ACC112 (cell line): ENCODE data around the gene KLHL2.
"Not testable (repeated sequence)": the region's sequence is repeated elsewhere in the genome, so short reads cannot be mapped to it uniquely, and the experiment has no call there.

Experiments used
- H2AFZ ChIP-seq: fragments of 200-600 bp; sonication (generic); one replicate; pipeline ENCODE4 v1.6.0; 2017; ENCODE audit warnings: antibody characterized with exemption, low read length; ENCODE audit not compliant: unreplicated experiment
- H3K27ac ChIP-seq: fragments of 200-600 bp; sonication (generic); 2 replicates; pipeline ENCODE4 v1.5.1; 2014; ENCODE audit warnings: low read depth, mild to moderate bottlenecking, antibody characterized with exemption, low read length, moderate library complexity
- H3K27me3 ChIP-seq: fragments of 200-600 bp; sonication (generic); 2 replicates; pipeline ENCODE4 v1.6.1; 2014; ENCODE audit warnings: mild to moderate bottlenecking, antibody characterized with exemption, low read length, moderate library complexity, mixed read lengths; ENCODE audit not compliant: insufficient read depth
- H3K36me3 ChIP-seq: fragments of 200-600 bp; sonication (generic); 2 replicates; pipeline ENCODE4 v1.6.1; 2016; ENCODE audit warnings: mild to moderate bottlenecking, antibody characterized with exemption, low read length, moderate library complexity, mixed read lengths; ENCODE audit not compliant: insufficient read depth
- H3K4me1 ChIP-seq: fragments of 200-600 bp; sonication (generic); one replicate; pipeline ENCODE4 v1.6.1; 2016; ENCODE audit warnings: low read length, mixed read lengths; ENCODE audit not compliant: insufficient read depth, unreplicated experiment, control insufficient read depth
- H3K4me3 ChIP-seq: fragments of 200-600 bp; sonication (generic); 2 replicates; pipeline ENCODE4 v1.5.1; 2014; ENCODE audit warnings: mild to moderate bottlenecking, low read depth, low read length
- H3K79me2 ChIP-seq: fragments of 200-600 bp; sonication (generic); one replicate; pipeline ENCODE4 v1.6.0; 2016; ENCODE audit warnings: low read length; ENCODE audit not compliant: control insufficient read depth, unreplicated experiment, insufficient read depth

Gene KLHL2

GRCh38 chr4:165236852-165237251 lies 29.5 kb downstream of the KLHL2 start:
- H3K36me3 ChIP-seq, H3K27me3 ChIP-seq, H3K27ac ChIP-seq, H2AFZ ChIP-seq, H3K4me3 ChIP-seq, H3K4me1 ChIP-seq, H3K79me2 ChIP-seq: not testable (repeated sequence)

- not testable (repeated sequence) for H3K27me3 ChIP-seq, H3K4me3 ChIP-seq, H3K79me2 ChIP-seq, H3K27ac ChIP-seq, H3K36me3 ChIP-seq, H2AFZ ChIP-seq, H3K4me1 ChIP-seq
Observed at GRCh38 chr4:165238041-165238640, 30.8 kb downstream of the KLHL2 start.

GRCh38 chr4:165240761-165241160 lies 33.4 kb downstream of the KLHL2 start:
- not testable (repeated sequence) for H3K27ac ChIP-seq, H2AFZ ChIP-seq, H3K27me3 ChIP-seq, H3K4me1 ChIP-seq, H3K4me3 ChIP-seq, H3K36me3 ChIP-seq, H3K79me2 ChIP-seq

- not testable (repeated sequence) for H3K4me3 ChIP-seq, H3K36me3 ChIP-seq, H3K27me3 ChIP-seq, H3K79me2 ChIP-seq, H3K4me1 ChIP-seq, H3K27ac ChIP-seq, H2AFZ ChIP-seq
Observed at GRCh38 chr4:165244148-165244547, 36.8 kb downstream of the KLHL2 start.

GRCh38 chr4:165244587-165245186 lies 37.3 kb downstream of the KLHL2 start:
- H3K27ac ChIP-seq, H3K27me3 ChIP-seq, H3K36me3 ChIP-seq, H3K79me2 ChIP-seq, H3K4me1 ChIP-seq, H2AFZ ChIP-seq, H3K4me3 ChIP-seq: not testable (repeated sequence)

- Histone ChIP-seq H3K27me3 (no peaks in the 10 kb centered on the region), H2AFZ (no peak overlapping the region), H3K4me3 (no peak overlapping the region), H3K4me1 (no peaks in the 10 kb centered on the region), H3K36me3 (no peaks in the 10 kb centered on the region), H3K79me2 (no peaks in the 10 kb centered on the region), H3K27ac (no peak overlapping the region)
Observed at GRCh38 chr4:165248102-165248501, 40.7 kb downstream of the KLHL2 start.

GRCh38 chr4:165248904-165249303 lies 41.5 kb downstream of the KLHL2 start:
- not testable (repeated sequence) for H3K27me3 ChIP-seq, H3K27ac ChIP-seq, H2AFZ ChIP-seq, H3K79me2 ChIP-seq, H3K4me1 ChIP-seq, H3K36me3 ChIP-seq, H3K4me3 ChIP-seq

GRCh38 chr4:165254771-165255170 lies 47.4 kb downstream of the KLHL2 start:
- H3K4me3 ChIP-seq, H3K27ac ChIP-seq, H2AFZ ChIP-seq, H3K79me2 ChIP-seq, H3K4me1 ChIP-seq, H3K36me3 ChIP-seq, H3K27me3 ChIP-seq: not testable (repeated sequence)

GRCh38 chr4:165255439-165255838 lies 48.1 kb downstream of the KLHL2 start:
- H3K27ac ChIP-seq, H3K79me2 ChIP-seq, H3K4me3 ChIP-seq, H3K4me1 ChIP-seq, H3K27me3 ChIP-seq, H3K36me3 ChIP-seq, H2AFZ ChIP-seq: not testable (repeated sequence)

GRCh38 chr4:165256074-165256659 lies 48.8 kb downstream of the KLHL2 start:
- not testable (repeated sequence) for H3K27me3 ChIP-seq, H3K4me3 ChIP-seq, H3K36me3 ChIP-seq, H3K27ac ChIP-seq, H3K79me2 ChIP-seq, H3K4me1 ChIP-seq, H2AFZ ChIP-seq

GRCh38 chr4:165259776-165260175 lies 52.4 kb downstream of the KLHL2 start:
- not testable (repeated sequence) for H3K27ac ChIP-seq, H3K27me3 ChIP-seq, H3K4me3 ChIP-seq, H3K36me3 ChIP-seq, H3K79me2 ChIP-seq, H3K4me1 ChIP-seq, H2AFZ ChIP-seq
